HL-60/S4 treated with phorbol 12-myristate 13-acetate at 8.2 ng/mL for 4 days and 3 days (cell line): ENCODE data around the gene NACA2.
"Not testable (repeated sequence)": the region's sequence is repeated elsewhere in the genome, so short reads cannot be mapped to it uniquely, and the experiment has no call there.

Experiments
- in situ Hi-C: fragments of 300-500 bp; cut with MboI; formaldehyde crosslinking; loops from 2 replicates; pipeline ENCODE4 v1.15.0; 2022; ENCODE audit warnings: low sequenced_read_pairs

NACA2 gene

DNA sequence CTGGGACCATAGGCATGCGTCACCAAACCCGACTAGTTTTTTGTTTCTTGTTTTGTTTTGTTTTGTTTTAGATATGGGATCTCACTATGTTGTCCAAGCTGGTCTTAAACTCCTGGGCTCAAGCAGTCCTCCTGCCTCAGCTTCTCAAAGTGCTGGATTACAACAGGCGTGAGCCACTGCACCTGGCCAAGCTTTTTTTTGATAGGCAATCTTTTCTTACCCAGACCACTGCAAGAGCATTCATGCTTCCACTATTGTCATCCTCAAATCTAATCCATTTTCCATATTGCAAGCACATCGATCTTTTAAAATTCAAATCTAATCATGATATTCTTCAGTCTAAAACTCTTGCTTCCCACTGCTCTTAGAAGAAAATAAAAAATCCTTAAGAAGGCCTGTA lies 10.3 kb upstream of the NACA2 start:
- in situ Hi-C loops: no loop called here

GRCh38 chr17:61600621-61601020 lies 9.6 kb upstream of the NACA2 start:
- in situ Hi-C loops: no loop called here

GRCh38 chr17:61599608-61600007 lies 8.6 kb upstream of the NACA2 start:
- in situ Hi-C loops: no loop called here

- in situ Hi-C loops: no loop called here
Observed at GRCh38 chr17:61598014-61598413, 7.0 kb upstream of the NACA2 start.

DNA sequence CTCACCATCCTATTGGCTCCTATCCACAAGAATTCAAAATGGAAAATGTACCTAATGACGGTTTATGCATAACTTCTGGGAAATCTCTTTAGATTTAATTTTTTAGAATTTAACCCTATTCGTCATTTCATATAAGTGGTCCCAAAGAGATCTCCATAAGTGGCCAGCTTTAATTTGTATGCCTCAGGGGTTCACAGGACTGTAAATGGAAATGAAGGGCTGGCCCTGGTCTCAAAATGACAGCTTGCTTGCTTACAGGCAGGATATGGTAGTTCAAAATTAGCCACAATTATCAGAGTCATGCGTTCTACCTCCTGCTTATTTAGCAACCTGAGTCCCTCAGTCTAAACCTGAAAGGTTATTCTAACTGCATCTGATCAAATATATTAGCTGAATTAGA lies 6.6 kb upstream of the NACA2 start:
- in situ Hi-C loops: no loop called here

- in situ Hi-C loops: no loop called here
Observed at GRCh38 chr17:61595418-61596186, 4.6 kb upstream of the NACA2 start.

- in situ Hi-C loops: no loop called here
Observed at GRCh38 chr17:61594294-61594825, 3.3 kb upstream of the NACA2 start.

DNA sequence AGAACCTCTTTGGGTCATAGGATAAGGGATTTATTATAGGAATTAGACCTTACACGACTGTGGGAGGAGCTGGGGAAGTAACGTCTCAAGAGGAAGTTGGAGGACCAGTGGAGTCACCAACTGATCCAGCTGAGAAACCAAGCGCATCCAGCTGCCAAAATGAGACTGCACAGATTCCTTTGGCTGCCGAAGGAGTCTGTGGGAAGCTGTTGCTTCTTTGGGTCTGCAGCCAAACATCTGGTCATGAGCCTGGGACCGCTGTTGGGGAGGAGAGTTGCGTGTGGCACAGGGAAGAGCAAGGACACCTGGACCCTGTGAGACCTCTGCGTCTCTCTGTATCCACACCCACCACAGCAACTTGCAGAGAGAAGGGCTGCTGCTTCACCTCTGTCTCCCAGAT lies 2.4 kb upstream of the NACA2 start:
- in situ Hi-C loops: no loop called here

DNA sequence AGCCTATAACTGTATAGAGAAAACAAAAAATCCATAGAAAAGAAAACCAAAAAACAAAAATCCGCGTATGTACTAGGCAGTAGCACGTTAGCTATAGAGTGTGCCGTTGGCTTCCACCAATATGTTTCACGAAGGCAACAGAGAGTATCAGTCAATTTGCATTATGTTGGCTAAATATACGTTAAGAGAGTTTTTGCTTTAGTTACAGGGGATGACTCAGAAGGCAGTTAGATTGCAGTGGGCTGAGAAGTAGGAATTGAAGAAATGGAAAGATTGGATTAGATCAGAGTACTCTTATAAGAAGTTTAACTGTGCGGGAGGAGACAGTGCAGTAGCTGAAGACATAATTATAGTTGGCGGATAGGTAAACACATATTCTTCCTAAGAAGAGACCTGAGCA lies 911 bp upstream of the NACA2 start:
- in situ Hi-C loops: no loop called here

DNA sequence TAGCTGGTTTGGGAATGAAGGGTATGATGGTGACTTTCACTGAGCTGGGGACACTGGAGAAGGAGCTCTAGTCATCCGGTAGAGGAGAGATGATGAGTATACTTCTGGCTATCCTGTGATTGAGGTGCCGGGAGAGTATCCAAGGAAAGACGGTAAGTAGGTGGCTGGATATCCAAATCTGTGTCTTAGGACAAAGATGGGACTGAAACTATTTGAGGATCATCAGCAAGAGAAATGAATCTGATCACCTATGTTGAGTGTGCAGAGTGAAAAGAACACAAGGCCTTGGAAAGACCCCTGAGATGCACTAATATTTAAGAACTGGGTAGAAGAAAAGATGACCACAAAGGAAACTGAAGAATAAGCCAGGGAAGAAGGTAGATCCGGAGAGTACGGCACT lies 1.0 kb downstream of the NACA2 start:
- in situ Hi-C loops: no loop called here

DNA sequence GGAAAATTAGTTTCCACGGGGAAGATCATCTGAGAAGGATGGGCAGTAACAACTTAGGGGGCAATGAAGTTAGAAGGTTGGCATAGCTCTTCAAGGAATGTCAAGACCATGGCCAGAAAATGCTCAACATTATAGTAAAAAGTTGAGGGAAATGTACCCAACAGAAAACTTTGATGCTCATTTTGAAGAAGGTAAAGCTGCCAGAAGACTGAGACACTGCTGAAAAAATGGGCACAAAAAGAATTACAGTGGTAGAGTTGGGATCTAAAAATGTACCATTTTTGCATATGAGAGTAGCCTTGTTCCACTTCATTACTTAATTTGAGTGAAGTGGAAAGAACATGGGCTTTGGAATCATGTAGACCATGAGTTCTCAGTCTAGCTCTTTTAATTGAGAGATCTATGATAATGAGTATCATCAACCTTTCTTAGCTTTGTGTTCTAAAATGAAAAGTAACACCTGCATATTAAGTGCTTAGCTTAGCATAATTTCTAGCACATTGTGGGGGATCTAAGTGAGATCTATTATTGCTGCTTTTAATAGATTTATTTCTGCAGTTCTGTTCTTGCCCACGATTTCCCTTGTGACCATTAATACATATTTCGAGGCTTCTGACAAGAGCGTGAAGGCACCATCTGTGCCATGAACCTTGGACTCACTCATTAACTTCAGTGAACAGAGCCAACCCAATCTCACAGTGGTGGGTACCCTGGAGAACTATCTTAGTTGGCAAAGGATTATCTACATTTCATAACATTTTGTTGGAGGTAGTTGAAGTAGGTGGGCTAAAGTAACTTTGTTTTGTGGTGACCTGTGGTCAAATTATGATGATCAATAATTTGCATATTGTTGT lies 3.0 kb downstream of the NACA2 start:
- in situ Hi-C loops: no loop called here

DNA sequence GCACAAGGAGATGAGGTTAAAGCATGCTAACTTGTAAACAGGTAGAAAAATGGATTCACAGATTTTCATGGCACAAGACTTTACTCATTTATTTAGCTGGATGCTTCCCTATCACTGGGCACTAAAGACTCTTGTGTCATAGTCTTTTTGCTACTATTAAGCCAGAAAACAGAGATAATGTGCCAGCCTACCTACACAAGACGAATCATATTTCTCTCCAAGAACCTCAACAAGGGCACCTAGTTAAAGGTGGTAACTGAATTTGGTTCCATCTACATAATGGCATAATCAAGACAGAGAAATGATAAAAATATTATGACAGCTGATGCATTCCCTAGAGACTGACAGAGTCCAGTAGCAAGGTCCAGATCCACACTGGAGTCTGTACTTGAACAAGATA lies 3.8 kb downstream of the NACA2 start:
- in situ Hi-C loops: no loop called here

DNA sequence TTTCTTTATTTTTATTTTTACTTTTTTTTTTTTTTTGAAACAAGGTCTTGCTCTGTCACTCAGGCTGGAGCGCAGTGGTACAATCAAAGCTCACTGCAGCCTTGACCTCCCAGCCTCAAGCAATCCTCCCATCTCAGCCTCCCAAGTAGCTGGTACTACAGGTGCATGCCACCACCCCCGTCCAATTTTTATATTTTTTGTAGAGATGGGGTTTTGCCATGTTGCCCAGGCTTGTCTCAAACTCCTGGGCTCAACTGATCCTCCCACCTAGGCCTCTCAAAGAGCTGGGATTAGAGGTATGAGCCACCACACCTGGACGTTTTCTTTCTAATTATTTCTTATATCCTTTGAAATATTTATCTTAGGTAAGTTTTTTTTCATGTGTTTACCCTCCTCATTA lies 4.4 kb downstream of the NACA2 start:
- in situ Hi-C loops: not testable (repeated sequence)

DNA sequence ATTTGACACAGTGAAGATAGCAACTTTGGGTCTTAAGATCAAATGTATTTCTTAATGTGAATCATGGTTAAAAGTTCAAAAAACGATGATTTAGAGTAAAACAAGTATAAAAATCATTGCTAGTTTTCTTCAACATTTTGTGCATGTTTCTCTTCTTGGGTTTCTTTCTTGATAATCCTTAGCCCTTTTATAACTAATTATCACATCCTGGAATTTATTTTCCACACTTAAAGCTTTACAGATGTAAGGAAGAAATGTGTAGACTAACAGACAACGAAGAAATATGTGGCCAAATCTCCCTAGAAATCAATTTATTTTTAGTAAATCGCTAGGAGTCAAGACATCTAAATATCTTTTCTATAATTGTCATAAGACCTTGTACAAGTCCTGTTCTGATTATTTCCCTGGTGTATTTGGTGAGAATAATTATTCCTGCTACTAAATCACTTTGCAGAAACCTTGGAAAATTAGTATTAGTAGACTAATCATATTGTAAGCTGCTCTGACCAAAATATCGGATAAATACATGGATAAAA lies 4.9 kb downstream of the NACA2 start:
- in situ Hi-C loops: no loop called here

DNA sequence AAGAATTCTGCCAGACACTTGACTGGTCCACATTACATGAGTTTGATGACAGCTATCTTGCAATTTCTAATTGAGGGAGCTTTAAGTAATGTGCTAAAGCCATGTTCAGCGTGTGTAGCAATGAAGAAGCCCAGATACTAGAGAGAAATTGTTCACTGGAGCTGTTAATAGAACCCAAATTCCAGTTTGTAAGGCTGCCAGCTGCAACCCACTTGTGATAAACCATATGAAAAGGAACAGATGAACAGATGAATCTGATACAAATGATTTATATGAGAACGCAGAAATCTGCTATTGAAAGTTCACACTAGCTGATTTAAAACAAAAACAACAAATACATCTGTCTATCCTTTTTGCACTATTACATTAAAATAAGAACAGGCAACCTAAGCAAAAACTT lies 6.2 kb downstream of the NACA2 start:
- in situ Hi-C loops: no loop called here

- in situ Hi-C loops: no loop called here
Observed at GRCh38 chr17:61584266-61584665, 6.8 kb downstream of the NACA2 start.

DNA sequence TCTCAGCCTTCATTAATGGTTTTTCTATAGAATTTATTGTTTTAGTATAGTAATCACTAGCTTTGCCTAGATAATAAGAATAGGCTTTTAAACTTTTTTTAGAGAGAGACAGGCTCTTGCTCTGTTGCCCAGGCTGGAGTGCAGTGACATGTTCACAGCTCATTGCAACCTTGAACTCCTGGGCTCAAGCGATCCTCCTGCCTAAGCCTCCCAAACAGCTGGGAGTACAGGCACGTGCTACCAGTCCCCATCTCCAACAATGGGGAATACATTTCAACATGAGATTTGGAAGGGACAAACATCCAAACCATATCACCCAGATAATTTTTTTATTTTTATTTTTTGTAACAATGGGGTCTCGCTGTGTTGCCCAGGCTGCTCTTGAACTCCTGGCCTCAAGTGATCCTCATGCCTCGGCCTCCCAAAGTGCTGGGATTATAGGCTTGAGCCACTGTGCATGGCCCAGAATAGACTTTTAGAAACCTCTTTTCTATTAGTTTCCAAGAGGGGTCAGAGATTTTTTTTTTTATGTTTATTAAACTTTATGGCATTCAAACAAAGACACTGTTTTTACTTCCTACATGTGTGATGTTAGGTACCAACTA lies 7.3 kb downstream of the NACA2 start:
- in situ Hi-C loops: no loop called here

- in situ Hi-C loops: no loop called here
Observed at GRCh38 chr17:61583242-61583641, 7.8 kb downstream of the NACA2 start.

GRCh38 chr17:61582593-61582992 lies 8.4 kb downstream of the NACA2 start:
- in situ Hi-C loops: no loop called here

DNA sequence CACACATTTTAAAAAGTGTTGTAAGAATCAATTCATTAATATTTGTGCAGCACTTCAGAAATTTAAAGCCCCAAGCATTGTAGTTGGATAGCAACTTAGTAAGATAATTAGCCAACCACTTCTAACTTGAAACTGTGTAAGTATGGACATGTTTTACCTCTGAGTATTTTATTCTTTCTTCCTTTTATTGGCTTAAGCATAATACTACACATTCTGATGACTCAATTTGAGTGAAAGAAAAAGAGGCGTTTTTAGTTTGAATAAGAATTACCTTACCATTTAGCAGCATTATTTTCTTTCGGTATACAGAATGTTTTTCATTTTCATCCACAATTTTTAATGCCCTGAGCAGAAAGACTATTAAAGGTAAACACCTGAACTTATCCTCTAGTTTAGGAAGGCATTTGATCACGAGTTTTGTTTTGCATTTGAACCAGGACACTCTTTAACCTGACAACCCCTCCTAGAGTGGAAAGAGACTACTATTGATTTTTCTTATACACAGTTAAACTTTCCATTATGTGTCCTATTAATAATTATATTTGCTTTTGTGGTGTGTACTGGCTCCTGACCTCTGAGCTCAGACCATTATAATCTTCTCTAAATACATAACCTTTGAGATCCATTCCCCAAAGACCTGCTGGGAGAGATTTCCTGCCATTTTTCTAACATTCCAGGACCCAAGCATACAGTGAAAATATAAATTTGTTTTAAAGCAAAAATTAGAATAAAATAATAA lies 9.2 kb downstream of the NACA2 start:
- in situ Hi-C loops: no loop called here

DNA sequence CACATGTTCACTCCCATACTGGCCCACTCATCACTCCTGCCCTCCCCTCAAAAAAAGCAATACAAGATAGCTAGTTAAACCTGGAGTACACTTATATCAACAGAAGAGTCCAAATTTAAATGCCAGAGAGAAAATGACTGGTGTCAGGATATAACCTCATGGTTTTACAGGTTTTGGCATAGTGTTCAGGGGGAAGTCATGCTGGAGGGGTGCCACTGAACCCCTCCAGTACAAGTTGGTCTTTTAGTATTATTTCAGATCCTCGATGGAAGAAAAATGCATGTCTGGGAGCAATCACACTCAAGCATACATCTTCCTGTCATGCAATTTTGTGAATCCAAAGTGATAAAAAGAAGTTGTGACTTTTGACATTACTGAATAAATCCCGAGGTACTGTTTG lies 10.5 kb downstream of the NACA2 start:
- in situ Hi-C loops: no loop called here
